Left renal pelvis (tissue), 4 donors: ENCODE data around the gene BTLA. TPM values are rescaled to one million over a fixed set of nuclear protein-coding genes. Genes with fewer than 3 reads are reported as not detected.
"Not testable (repeated sequence)": the region's sequence is repeated elsewhere in the genome, so short reads cannot be mapped to it uniquely, and the experiment has no call there.

Source experiments
- DNase-seq, 4 donors: peaks; one replicate each; pipeline ENCODE4 v3.0.0-alpha.2; 2013; ENCODE audit warnings: low read depth in 4 of 4, low spot score in 3 of 4
- polyA plus RNA-seq, 4 donors: library from polyadenylated mRNA; unstranded; fragments of 120-200 nt; gene quantifications; one replicate each; pipeline ENCODE4 v1.2.1, GENCODE V29; 2013; ENCODE audit not compliant: insufficient read length in 4 of 4

Gene BTLA, protein sequence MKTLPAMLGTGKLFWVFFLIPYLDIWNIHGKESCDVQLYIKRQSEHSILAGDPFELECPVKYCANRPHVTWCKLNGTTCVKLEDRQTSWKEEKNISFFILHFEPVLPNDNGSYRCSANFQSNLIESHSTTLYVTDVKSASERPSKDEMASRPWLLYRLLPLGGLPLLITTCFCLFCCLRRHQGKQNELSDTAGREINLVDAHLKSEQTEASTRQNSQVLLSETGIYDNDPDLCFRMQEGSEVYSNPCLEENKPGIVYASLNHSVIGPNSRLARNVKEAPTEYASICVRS
- under 1 TPM; 0.37 to 0.52 (median 0.41) TPM for polyA plus RNA-seq

GRCh38 chr3:112498914-112499711, at the start of gene BTLA:
Gene BTLA (minus strand): TSS chr3:112499472. CDS start chr3:112499358, 114 bp downstream.
- no peak for DNase-seq

DNA sequence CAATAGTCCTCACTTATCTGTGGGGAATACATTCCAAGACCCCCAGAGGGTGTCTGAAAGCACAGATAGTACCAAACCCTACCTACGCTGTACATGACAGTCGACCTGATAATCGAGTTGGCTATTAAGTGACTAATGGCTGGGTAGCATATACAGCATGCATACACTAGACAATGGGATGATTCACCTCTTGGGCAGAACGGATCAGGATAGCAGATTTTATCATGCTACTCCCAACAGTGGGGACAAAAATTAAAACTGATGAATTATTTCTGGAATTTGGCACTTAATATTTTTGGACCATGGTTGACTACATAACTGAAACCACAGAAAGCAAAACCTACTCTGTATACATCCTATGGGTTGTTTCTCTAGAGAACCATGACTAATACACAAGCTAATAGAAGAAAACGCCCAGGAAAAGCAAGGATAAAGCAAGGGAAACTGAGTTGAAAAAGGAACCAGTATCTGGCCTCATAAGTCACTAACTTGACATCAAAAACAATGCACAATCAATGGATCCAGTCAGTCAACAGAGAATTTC, 47.0 kb upstream of the BTLA start:
- no peak for DNase-seq

DNA sequence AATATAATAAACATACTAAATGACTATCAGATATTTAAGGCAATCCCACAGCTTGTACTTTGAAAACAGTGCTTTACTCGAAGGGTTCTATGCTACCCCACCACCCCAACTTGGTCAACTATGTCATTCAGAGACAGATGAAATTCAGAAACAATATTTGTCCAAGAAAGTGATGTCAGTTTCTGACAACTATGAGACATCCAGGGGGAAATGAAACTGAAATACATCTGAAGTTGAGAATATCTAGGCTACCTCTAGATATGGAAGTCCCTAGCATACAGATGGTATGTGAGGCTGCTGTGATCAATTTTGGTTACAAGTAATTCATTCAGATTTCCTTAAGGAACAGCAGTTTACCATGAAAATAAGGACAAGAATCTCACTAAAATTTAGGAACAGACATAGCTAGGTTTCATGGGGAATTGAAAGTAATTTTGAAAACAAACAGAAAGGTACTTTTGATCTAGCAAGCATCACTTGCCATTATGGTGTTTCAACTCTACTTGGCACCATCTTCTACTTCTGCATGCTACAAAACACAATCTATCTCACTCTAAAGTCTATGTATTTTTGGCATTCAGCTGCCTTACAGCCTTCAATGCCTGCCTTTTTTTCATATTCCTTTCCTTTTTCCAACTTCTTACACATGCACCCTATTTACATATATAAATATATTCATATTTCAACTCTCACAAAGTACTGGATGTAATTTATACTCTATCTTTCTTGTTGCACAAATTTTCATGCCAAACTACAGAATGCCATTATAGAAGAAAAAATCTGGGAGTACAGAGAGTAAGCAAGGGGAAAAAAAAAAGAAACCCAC, 40.8 kb upstream of the BTLA start:
- no peak for DNase-seq

DNA sequence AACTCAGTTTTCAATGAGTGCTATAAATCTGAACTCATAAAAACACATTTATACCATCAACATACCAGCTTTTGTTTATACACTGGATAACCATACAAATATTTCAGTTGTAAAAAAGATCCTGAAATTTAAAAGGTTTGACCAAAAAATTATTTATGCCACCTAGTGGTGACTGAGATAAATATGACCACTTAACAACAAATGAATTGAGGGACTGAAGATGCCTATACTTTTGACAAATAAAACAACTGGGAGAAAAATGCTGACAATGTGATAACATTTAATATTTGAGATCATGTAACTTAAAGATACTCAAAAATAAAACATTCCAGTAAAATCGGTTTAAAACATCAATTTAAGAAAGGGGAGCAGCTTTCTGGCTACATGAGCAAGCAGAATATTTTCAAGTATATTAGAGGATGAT, 32.1 kb upstream of the BTLA start:
- peak in 1 of 4 donors; percentile 5 for DNase-seq

DNA sequence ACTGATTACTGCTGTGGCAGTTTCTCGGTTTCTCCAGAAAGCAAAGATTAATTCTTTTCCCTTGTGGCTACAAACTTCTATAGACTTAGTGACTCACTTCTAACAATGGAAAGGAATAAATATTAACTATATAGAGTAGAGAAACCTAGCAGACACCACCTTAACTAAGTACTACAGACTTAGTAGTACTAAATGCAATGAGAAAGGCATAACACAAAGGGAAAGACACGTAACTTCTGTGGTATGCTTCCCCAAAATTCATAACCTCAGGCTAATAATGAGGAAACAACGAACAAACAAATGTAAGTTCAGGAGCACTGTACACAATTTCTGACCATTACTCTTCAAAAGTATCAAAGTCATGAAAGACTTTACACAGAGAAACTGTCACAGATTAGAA, 31.3 kb upstream of the BTLA start:
- DNase-seq: no peak

DNA sequence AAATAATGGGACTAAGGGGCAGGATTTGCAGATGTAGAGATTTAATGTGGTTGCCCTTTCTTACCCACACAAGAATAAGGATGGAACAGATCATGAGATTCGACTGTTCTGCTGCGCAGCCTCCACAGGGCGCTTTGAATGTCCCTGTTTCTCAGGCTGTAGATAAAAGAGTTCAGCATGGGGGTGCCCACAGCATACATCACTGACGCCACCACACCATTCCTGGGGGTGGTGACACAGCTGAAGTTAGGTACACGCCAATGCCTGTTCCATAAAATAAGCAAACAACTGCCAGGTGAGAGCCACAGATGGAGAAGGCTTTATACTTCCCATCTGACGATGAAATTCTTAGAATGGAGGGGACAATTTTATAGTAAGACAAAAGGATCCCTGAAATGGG, 24.9 kb upstream of the BTLA start:
- not testable (repeated sequence) for DNase-seq

DNA sequence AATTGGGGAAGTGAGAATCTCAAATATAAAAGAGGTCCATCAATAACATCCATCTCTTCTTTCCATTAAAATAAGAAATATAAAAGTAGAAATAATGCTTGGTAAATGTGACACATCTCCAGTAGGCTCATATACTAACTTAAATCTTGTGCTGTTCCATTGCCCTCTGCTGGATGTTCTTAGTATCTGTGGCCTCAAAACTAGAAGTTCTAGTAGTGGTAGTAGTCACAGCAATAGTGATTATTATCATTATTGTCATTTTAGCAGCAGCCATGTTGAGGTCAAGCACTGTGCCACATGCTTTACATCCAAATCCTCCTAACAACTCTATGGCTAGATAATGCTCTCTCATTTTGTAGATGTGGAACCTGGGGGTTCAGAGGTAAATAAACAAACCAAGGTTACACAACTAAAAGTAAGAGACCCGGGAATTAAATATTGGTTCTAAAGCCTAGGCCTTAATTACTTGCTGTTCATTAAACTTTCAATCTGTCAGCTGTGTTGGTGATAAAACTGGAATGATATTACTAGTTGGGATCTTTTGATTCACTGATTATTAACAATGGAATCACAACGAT, 20.2 kb upstream of the BTLA start:
- peak; percentile 26 to 39 (median 35) for DNase-seq

- DNase-seq: not testable (repeated sequence)
Measured at GRCh38 chr3:112518970-112519369, 19.7 kb upstream of the BTLA start.

DNA sequence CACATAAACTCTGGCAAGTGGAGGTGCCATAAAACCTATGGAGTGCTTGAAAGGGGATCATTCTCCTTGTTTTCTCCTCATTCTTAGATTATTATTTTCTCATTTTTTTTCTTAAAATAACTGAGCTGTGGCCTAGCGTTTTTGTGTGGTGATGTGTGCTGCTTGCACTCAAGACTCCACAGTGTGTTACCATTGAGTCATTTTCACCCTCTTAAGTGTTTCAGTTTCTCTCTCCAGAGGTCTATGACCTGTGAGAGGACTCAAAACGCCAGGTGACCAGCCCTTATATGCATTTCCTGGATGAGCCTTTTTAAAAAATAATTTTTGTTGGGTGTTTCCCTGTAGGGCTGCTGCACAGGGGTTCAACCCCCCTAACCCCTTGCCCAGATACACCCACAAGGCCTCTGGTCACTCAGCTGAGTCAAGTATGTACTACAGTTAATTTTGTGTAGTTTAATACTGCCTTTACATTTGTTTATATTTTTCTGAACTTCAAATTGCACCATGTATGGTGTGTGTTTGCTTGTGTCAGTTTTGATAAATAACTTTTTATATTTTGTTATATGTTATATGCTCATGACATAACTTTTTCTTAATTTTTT, 15.4 kb upstream of the BTLA start:
- DNase-seq: no peak

- DNase-seq: no peak
Measured at GRCh38 chr3:112512320-112512719, 13.0 kb upstream of the BTLA start.

DNA sequence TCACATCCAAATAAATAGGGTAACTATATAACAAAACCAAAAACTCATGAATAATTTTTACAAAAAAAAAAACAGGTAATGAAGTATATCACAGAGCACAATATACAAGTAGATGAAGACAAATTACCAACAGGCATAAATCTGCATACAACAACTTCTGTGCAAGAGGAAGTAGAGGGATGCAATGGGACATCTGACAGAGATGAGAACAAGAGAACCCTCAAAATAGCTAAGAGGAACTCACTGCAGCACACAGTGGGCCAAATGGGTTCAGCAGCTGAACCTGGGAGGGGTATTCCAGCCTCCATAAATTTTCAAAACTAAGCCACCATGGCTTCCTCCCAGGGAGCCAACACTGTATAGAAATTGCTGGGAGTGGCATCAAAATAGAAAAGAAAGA, 9.6 kb upstream of the BTLA start:
- no peak for DNase-seq

GRCh38 chr3:112508261-112508660, 9.0 kb upstream of the BTLA start:
- no peak for DNase-seq

GRCh38 chr3:112505907-112506306, 6.6 kb upstream of the BTLA start:
- DNase-seq: no peak

DNA sequence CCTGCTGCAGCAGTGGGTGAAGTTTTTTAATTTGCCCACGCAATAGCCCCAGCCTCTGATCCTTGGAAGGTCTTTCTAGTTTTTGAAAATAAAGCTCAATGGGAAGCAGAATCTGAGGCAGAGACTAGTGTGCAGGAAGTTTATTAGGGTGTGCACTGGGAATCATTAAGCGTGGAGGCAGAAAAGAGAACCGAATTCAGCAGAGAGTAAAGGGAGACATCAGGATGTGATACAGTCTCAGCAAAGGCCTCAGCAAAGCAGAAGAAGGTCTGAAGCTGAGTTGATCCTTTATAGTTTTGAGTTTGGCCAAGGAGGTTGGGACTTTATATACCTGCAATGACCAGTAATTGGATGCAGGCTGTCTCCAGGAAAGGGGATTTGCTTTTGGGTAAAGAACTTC, 4.9 kb upstream of the BTLA start:
- DNase-seq: no peak

DNA sequence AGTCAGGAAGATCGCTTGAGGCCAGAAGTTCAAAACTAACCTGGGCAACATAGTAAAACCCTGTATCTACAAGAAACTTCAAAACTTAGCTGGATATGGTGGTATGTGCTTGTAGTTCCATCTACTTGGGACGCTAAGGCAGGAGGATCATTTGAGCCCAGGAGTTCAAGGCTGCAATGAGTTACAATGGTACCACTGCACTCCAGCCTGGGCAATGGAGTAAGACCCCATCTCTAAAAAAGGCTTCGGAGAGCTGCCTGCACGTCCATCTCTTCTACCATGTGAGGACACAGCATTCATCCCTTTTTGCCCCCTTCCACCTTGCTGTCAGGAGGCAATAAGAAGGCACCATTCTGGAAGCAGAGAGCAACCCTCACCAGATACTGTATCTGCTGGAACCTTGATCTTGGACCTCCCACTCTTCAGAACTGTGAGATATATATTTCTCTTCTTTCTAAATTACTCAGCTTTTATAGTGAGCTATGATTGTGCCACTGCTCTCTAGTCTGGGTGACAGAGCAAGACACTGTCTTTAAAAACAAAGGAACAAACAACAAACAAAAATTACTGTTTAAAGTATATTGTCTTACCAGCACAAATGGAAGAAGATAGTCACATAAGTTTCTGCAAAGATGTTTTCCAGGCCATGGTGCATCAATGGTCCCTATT, 4.2 kb upstream of the BTLA start:
- DNase-seq: no peak

DNA sequence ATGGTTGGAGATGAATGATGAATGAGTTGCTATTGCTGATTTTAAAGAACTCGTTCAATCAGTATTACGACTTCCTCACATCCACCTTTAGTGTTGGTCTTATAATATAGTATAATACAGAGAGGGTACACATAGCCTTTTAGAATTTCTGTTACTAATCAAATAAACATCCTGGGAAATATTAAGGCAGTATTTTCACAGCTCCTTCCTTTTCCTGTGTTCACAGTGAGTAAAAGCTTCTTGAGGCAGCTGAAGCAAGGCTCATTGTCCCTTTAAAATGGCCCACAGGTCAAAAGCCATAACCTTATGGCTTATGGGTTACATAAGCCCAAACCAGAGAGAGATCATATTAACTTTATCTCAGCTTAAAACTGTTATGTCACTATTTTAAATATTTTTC, 1.3 kb upstream of the BTLA start:
- DNase-seq: no peak

DNA sequence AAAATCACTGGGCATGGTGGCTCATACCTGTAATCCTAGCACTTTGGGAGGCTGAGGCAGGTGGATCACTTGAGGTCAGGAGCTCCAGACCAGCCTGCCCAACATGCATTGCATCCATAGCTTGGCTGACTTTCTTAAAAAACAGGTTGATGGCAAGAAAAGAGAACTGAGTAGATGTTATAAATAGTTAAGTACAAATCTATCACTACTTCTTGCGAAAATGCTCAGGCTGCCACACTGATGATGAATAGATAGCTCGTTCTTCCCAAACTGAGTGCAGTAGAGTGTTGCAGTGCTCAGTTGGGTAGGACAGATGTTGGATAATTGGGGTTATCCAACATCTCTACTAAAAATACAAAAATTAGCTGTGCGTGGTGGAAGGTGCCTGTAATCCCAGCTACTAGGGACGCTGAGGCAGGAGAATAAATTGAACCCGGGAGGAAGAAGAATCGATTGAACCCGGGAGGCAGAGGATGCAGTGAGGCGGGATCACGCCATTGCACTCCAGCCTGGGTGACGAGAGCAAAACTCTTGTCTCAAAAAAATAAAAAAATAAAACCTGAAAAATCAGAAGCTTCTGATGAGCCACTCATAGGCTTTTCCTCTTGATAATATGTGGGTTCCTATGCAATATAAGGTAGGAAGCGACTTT, 1.2 kb downstream of the BTLA start:
- DNase-seq: no peak

DNA sequence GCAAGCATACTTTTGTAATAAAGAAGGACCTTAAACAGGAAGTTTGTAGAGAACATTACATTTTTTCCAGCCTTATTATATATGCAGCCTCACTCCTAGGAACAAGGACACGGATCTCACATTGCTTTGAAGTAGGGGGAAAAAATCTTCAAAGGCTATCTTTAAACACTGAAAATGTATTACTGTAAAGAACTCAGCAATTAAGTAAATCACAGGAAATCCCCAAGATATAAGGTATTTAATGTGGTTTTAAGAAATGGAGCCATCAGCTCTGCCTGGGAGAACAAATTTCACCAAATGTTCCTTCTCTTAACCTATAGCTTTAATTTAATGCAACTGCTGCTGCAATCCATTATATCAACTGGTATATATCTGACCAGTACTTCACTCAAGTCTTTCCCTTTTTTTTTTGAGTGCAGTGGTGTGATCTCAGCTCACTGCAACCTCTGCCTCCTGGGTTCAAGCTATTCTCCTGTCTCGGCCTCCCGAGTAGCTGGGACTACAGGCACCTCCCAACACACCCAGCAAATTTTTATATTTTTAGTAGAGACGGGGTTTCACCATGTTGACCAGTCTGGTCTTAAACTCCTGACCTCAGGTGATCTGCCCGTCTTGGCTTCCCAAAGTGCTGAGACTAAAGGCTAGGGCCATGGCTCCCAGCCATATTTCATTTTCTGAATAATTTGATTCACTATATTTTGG, 2.8 kb downstream of the BTLA start:
- DNase-seq: no peak

DNA sequence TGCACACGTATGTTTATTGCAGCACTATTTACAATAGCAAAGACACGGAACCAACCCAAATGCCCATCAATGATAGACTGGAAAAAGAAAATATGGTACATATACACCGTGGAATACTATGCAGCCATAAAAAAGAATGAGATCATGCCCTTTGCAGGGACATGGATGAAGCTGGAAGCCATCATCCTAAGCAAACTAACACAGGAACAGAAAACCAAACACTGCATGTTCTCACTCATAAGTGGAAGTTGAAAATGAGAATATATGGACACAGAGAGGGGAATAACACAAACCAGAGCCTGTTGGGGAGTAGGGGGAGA, 4.9 kb downstream of the BTLA start:
- DNase-seq: not testable (repeated sequence)
